GM12865 (cell line): ENCODE data around the gene WHAMM.
A peak's percentile ranks its signal among the peaks of the same experiment; 100 is the strongest.

Experiments used
- DNase-seq: peaks from one replicate; pipeline ENCODE4 v3.0.0; 2010; ENCODE audit warnings: low read depth
- H3K4me3 ChIP-seq: 2 replicates; pipeline ENCODE4 v1.5.1; 2011; ENCODE audit warnings: mild to moderate bottlenecking, low read depth, low read length, control low read depth
- TF ChIP-seq, protein P1 (sequence below): IDR thresholded peaks from 2 replicates; pipeline ENCODE4 v1.5.1; 2011; ENCODE audit warnings: low read length, control low read depth, low read depth, inconsistent platforms; ENCODE audit not compliant: insufficient read depth; ENCODE audit errors: missing control alignments

The WHAMM gene

DNA sequence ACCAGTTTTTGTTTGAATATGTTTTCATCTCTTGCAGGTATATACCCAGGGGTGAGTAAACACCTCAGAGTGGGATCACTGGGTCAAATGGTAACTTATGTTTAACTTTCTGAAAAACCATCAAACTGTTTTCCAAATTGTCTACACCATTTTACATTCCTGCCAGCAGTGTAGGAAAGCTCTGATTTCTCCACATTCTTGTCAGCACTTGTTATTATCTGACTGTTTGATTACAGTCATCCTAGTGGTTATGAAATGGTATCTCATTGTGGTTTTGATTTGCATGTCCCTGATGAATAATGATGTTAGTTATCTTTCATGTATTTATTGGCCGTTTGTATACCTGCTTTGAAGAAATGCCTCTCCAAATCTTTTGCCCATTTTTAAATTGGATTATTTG, 17.4 kb upstream of the WHAMM start:
- no peak for DNase-seq
- H3K4me3 ChIP-seq = no peak overlapping the region
- TF ChIP-seq, protein P1, sequence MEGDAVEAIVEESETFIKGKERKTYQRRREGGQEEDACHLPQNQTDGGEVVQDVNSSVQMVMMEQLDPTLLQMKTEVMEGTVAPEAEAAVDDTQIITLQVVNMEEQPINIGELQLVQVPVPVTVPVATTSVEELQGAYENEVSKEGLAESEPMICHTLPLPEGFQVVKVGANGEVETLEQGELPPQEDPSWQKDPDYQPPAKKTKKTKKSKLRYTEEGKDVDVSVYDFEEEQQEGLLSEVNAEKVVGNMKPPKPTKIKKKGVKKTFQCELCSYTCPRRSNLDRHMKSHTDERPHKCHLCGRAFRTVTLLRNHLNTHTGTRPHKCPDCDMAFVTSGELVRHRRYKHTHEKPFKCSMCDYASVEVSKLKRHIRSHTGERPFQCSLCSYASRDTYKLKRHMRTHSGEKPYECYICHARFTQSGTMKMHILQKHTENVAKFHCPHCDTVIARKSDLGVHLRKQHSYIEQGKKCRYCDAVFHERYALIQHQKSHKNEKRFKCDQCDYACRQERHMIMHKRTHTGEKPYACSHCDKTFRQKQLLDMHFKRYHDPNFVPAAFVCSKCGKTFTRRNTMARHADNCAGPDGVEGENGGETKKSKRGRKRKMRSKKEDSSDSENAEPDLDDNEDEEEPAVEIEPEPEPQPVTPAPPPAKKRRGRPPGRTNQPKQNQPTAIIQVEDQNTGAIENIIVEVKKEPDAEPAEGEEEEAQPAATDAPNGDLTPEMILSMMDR = no peak

DNA sequence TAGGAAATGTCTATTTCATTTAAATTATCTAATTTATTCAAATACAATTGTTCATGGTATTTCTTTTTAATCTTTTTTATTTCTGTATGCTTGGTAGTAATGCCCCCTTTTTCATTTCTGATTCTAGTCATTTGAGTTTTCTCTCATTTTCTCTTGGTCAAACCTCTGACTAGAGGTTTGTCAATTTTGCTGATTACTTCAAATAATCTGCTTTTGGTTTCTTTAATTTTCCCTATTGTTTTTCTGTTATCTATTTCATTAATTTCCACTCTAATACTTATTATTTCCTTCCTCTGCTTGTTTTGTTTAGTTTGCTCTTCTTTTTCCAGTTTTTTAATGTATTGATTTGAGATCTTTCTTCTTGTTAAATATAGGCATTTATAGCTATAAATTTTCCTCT, 15.7 kb upstream of the WHAMM start:
- TF ChIP-seq, protein P1 = no peak
- no peak for DNase-seq
- H3K4me3 ChIP-seq = no peak overlapping the region

GRCh38 chr15:82798104-82798503, 11.3 kb upstream of the WHAMM start:
- TF ChIP-seq, protein P1 = no peak
- no peak for DNase-seq
- H3K4me3 ChIP-seq = no peak overlapping the region

DNA sequence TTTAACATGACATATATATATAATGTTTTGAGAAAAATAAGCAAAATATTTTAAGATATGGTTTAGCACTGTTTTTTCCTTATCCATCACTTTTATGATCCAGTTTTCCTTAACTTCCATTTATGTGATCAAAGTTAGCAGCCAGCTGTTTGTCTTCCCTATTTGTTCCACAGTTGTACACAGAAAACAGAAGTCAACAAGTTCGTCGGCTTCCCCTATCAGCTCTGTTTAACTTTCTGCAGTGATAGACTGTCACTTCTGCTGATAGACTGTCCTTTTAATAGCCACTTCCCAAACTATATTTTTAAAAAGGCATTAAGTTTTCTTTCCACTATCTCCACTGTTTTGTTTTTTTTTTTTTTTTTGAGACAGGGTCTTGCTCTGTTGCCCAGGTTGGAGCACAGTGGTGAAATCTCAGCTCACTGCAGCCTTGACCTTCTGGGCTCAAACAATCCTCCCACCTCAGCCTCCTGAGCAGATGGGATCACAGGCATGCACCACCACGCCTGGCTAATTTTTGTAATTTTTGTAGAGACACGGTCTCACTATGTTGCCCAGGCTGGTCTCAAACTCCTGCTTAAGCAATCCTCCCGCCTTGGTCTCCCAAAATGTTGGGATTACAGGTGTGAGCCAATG, 10.8 kb upstream of the WHAMM start:
- TF ChIP-seq, protein P1 = no peak
- DNase-seq = no peak
- H3K4me3 ChIP-seq = no peak overlapping the region

DNA sequence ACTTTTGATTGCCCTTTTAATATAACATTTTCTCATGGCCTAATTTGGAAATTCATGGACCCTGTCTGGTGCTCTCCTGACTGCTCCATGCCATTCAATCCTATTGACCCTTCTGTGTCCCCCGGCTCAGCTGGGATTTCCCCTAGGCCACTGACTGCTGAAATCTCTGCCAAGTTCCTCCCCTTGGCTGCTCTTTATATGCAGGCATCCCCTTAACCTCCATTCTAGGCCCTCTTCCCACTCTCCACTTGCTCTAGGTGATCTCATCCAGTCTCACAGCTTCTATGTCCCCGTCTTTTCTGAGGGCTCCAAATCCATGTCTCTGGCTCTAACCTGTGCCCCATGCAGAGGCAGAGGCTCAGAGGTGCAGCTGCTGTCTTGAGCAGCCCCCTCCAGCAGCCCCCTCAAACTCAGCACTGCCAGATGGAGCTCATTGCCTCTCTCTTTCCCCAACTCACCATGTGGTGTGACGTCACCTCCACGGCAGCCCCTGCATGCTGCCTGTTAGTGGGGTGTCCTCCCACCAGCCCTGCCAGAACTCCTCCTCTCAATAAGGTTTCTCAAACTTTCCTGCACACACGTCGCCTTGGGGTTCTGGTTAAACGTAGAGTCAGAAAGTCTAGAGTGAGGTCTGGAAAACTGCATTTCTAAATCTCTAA, 10.1 kb upstream of the WHAMM start:
- no peak for DNase-seq
- no peak overlapping the region for H3K4me3 ChIP-seq
- TF ChIP-seq, protein P1 = no peak

GRCh38 chr15:82802497-82802896, 6.9 kb upstream of the WHAMM start:
- TF ChIP-seq, protein P1 = no peak
- DNase-seq = peak; percentile 15
- H3K4me3 ChIP-seq = no peak overlapping the region

DNA sequence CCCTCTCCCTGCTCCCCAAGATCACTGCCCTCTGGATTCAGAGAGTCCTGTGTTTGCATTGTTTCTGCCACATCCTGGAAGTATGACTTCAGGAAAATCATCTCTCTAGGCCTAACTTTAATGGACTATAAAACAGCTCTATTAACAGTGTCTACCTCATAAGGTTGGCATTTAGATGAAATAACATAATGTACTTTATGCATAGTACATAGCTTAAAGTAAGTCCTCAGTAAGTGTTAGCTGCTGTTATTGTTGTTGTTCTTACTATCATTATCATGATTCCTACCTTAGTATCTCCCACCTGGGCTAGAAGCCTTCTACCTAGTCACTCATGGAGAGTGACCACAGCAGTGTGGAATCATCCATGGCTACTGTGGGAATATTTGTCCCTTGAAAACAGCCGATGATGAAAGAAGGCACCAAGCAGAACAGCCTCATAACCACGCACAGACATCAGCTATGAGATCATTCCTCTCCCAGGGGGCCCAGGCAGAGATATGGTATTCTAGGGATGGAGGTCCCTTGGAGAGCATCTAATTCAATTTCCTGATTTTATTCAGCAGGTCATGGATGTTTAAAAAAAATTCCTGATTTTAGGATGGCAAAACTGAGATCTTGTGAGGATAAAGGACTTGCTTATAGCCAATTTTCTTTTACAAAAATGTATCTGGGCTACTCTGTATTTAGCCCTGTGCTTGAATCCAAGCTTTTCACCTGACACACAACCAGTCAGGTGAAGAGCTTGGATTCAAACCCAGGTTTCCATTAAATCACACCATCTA, 5.4 kb upstream of the WHAMM start:
- DNase-seq = no peak
- no peak overlapping the region for H3K4me3 ChIP-seq
- TF ChIP-seq, protein P1 = no peak
